ENCODE data around the gene PDE4D. TPM values are rescaled to one million over a fixed set of nuclear protein-coding genes. Genes with fewer than 3 reads are reported as not detected.

Gene PDE4D
- total and polyA plus RNA-seq, 2 of the 4 experiments (the other 2 are of a cell fraction): 1.4 to 7.9 TPM

DNA sequence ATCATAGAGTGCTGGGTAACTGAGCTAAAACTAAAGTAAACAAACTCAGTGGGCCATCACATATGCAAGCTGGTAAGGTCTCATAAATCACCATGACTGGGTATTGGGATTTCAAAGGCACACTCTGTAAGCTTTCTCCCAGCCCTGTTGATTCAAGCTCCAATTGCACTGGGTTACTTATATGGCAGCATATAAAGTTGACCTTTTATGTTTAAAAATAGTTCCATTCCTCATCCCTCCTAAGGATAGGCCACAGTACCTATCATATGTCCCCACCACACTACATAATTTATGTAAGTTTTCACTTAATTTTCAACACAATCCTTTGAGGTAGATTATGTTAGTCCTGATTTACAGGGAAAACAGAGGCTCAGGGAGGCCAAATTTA, 872.2 kb downstream of the PDE4D start:
- H3K23ac ChIP-seq (ENCODE audit: low read depth, low read length): no peak overlapping the region
- H2BK5ac ChIP-seq (ENCODE audit: low read depth, low read length, poor library complexity, severe bottlenecking): no peak overlapping the region
- H4K20me1 ChIP-seq (ENCODE audit: insufficient read depth, low read length): peaks cover 11% of the 10 kb centered on the region
- H3K4me3 ChIP-seq (ENCODE audit: insufficient read depth, low read depth, low read length): no peak overlapping the region
- peaks cover 16% of the 10 kb centered on the region for H3K36me3 ChIP-seq (ENCODE audit: control insufficient read depth, insufficient read depth, low read length)
- H3K9ac ChIP-seq (ENCODE audit: low read depth, low read length): no peak overlapping the region
- in situ Hi-C loops (cut with MboI; ENCODE audit: low sequenced_read_pairs) (no loop called here), dilution Hi-C loops (cut with HindIII; ENCODE audit: low sequenced_read_pairs, unreplicated experiment) (no loop called here), intact Hi-C loops (cut with micrococcal nuclease) (no loop called here)
- H3K9me1 ChIP-seq (ENCODE audit: insufficient read depth, low read length): peaks cover under 1% of the 10 kb centered on the region; the same call in 1 of the 2 replicates
- no peak for DNase-seq
- POLR2A ChIA-PET (ENCODE audit: unreplicated experiment): no interaction called here
- H2AFZ ChIP-seq (replicated peaks; ENCODE audit: low read length, poor library complexity): no peak overlapping the region
- H2AK5ac ChIP-seq (ENCODE audit: low read depth, low read length): no peak overlapping the region
- H2BK15ac ChIP-seq (ENCODE audit: low read depth, low read length): no peak overlapping the region
- H3K9me3 ChIP-seq (ENCODE audit: control insufficient read depth, insufficient read depth, low read length): no peaks in the 10 kb centered on the region
- BruUV-seq (replicated peaks): no TSS peak
- CTCF ChIA-PET: interaction anchor here (1.1 kb wide), 1 partner anchor 153 kb away, joined by 4 read pairs; no protein-coding TSS in a partner anchor
- no peak overlapping the region for H3K18ac ChIP-seq (ENCODE audit: low read depth, low read length)
- no peak overlapping the region for H3K4me2 ChIP-seq (ENCODE audit: low read depth, low read length)
- ATAC-seq (ENCODE audit: low read depth): no peak
- H3K27me3 ChIP-seq (ENCODE audit: control insufficient read depth, insufficient read depth, low read length): no peaks in the 10 kb centered on the region
- H3K56ac ChIP-seq (ENCODE audit: extremely low read depth, insufficient read depth, low read length): no peak overlapping the region
- H2BK120ac ChIP-seq (ENCODE audit: low read depth, low read length): no peak overlapping the region
- H3K4me1 ChIP-seq (ENCODE audit: control insufficient read depth, insufficient read depth, low read length): peaks cover 4% of the 10 kb centered on the region; the same call in 1 of the 2 replicates
- no peak overlapping the region for H2AK9ac ChIP-seq (replicated peaks; ENCODE audit: low read depth, low read length, poor library complexity)
- TF ChIP-seq RAD21 (IDR thresholded peaks at IDR 0.05; ENCODE audit: low read length) (no peak), POLR2A (IDR thresholded peaks at IDR 0.05; ENCODE audit: low read depth, low read length) (no peak), MAZ (IDR thresholded peaks at IDR 0.05; ENCODE audit: borderline replicate concordance, low read depth, low read length) (no peak), MXI1 (IDR thresholded peaks at IDR 0.05; ENCODE audit: borderline replicate concordance, low read depth, low read length) (no peak), RCOR1 (IDR thresholded peaks at IDR 0.05; ENCODE audit: insufficient replicate concordance, low read length) (no peak), RFX5 (IDR thresholded peaks at IDR 0.05; ENCODE audit: low read depth, low read length) (no peak), BHLHE40 (IDR thresholded peaks at IDR 0.05; ENCODE audit: low read depth, low read length) (no peak), CHD1 (IDR thresholded peaks at IDR 0.05; ENCODE audit: low read depth, low read length) (no peak), MAFK (IDR thresholded peaks at IDR 0.05; ENCODE audit: low read depth, low read length) (no peak), SMC3 (IDR thresholded peaks at IDR 0.05; ENCODE audit: low read depth, low read length) (no peak), NFE2L2 (IDR thresholded peaks at IDR 0.05; ENCODE audit: low read depth, low read length) (no peak)
- TF ChIP-seq, protein P1, sequence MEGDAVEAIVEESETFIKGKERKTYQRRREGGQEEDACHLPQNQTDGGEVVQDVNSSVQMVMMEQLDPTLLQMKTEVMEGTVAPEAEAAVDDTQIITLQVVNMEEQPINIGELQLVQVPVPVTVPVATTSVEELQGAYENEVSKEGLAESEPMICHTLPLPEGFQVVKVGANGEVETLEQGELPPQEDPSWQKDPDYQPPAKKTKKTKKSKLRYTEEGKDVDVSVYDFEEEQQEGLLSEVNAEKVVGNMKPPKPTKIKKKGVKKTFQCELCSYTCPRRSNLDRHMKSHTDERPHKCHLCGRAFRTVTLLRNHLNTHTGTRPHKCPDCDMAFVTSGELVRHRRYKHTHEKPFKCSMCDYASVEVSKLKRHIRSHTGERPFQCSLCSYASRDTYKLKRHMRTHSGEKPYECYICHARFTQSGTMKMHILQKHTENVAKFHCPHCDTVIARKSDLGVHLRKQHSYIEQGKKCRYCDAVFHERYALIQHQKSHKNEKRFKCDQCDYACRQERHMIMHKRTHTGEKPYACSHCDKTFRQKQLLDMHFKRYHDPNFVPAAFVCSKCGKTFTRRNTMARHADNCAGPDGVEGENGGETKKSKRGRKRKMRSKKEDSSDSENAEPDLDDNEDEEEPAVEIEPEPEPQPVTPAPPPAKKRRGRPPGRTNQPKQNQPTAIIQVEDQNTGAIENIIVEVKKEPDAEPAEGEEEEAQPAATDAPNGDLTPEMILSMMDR (conservative IDR thresholded peaks at IDR 0.05; ENCODE audit: low read depth, low read length): no peak
- TF ChIP-seq, protein P2, sequence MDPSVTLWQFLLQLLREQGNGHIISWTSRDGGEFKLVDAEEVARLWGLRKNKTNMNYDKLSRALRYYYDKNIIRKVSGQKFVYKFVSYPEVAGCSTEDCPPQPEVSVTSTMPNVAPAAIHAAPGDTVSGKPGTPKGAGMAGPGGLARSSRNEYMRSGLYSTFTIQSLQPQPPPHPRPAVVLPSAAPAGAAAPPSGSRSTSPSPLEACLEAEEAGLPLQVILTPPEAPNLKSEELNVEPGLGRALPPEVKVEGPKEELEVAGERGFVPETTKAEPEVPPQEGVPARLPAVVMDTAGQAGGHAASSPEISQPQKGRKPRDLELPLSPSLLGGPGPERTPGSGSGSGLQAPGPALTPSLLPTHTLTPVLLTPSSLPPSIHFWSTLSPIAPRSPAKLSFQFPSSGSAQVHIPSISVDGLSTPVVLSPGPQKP (IDR thresholded peaks at IDR 0.05; ENCODE audit: borderline replicate concordance, low read depth, low read length): no peak
- TF ChIP-seq, protein P3, sequence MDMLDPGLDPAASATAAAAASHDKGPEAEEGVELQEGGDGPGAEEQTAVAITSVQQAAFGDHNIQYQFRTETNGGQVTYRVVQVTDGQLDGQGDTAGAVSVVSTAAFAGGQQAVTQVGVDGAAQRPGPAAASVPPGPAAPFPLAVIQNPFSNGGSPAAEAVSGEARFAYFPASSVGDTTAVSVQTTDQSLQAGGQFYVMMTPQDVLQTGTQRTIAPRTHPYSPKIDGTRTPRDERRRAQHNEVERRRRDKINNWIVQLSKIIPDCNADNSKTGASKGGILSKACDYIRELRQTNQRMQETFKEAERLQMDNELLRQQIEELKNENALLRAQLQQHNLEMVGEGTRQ (IDR thresholded peaks at IDR 0.05; ENCODE audit: low read depth, low read length): no peak
- no peak overlapping the region for H4K5ac ChIP-seq (ENCODE audit: low read depth, low read length)
- H3K4ac ChIP-seq (ENCODE audit: low read depth, low read length): no peak overlapping the region
- peaks cover 30 to 32% of the 10 kb centered on the region in 2 experiments for H3K79me1 ChIP-seq (ENCODE audit: low read depth in 1 of 2, low read length in 2 of 2)
- H3K14ac ChIP-seq (replicated peaks; ENCODE audit: low read depth, low read length): no peak overlapping the region
- no peak overlapping the region for H2BK20ac ChIP-seq (ENCODE audit: low read depth, low read length)
- H3K27ac ChIP-seq (ENCODE audit: insufficient read depth, low read length): no peak overlapping the region
- no peak overlapping the region for H4K8ac ChIP-seq (ENCODE audit: low read depth in 2 of 2, low read length in 2 of 2)
- no peak overlapping the region for H4K91ac ChIP-seq (ENCODE audit: insufficient read depth, low read depth, low read length)

All from IMR-90 (cell line).